ENCODE results near the gene PCBP3.

Gene PCBP3

GRCh38 chr21:45786660-45787059 lies 143.1 kb downstream of the PCBP3 start:
- DNase-seq (ENCODE audit: low spot score in 2 of 2), result no peak
- Mint-ChIP-seq H3K9me3 (no peaks in the 10 kb centered on the region), H3K36me3 (no peaks in the 10 kb centered on the region), H3K27me3 (peaks cover 11% of the 10 kb centered on the region), H3K27ac (no peak overlapping the region), H3K4me1 (no peaks in the 10 kb centered on the region), H3K4me3 (no peak overlapping the region)
- no peak for ATAC-seq (ENCODE audit: low read depth)

DNA sequence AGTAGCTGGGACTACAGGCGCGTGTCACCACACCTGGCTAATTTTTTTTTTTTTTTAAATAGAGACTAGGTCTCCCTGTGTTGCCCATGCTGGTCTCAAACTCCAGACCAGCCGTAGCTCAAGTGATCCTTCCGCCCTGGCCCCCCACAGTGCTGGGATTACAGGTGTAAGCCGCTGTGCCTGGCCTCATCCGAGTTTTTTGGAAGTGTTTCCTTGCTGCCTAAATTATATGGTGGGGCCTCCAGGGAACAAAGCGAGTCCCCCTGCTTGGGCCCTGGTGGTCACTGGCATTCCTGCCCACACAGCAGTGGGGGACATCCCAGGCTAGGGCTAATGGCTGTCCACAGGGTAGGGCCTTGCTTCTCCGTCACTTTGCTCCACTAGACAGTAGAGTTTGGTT lies 143.8 kb downstream of the PCBP3 start:
- no peak overlapping the region for H3K27ac Mint-ChIP-seq
- DNase-seq (ENCODE audit: low spot score in 2 of 2) (no peak), ATAC-seq (ENCODE audit: low read depth) (no peak)
- no peaks in the 10 kb centered on the region for H3K9me3 Mint-ChIP-seq
- peaks cover 11% of the 10 kb centered on the region for H3K27me3 Mint-ChIP-seq
- no peaks in the 10 kb centered on the region for H3K36me3 Mint-ChIP-seq
- H3K4me1 Mint-ChIP-seq, result no peaks in the 10 kb centered on the region
- H3K4me3 Mint-ChIP-seq, result no peak overlapping the region

DNA sequence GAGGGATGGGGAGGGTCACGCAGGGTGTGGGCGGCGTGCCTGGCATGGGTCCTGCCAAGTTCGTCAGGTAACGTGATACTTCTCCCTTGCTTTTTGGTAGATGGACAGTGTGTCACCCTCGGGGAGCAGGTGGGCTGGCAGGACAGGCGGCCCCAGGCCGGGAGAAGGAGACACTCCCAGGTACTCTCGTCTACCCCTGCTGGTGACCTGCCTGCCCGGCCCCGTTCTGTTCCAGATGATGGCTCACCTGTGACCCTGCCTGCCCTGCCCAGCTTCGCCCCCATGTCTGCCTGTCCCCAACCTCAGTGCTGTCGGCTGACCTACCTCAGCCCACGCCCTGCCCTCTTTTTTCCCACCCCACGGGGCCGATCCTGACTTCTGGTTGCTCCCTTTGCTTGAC lies 144.7 kb downstream of the PCBP3 start:
- no peak overlapping the region for H3K27ac Mint-ChIP-seq
- H3K4me1 Mint-ChIP-seq, result no peaks in the 10 kb centered on the region
- H3K27me3 Mint-ChIP-seq, result peaks cover 11% of the 10 kb centered on the region
- DNase-seq (ENCODE audit: low spot score in 2 of 2) (no peak), ATAC-seq (ENCODE audit: low read depth) (no peak)
- H3K4me3 Mint-ChIP-seq, result no peak overlapping the region
- H3K9me3 Mint-ChIP-seq, result no peaks in the 10 kb centered on the region
- no peaks in the 10 kb centered on the region for H3K36me3 Mint-ChIP-seq

DNA sequence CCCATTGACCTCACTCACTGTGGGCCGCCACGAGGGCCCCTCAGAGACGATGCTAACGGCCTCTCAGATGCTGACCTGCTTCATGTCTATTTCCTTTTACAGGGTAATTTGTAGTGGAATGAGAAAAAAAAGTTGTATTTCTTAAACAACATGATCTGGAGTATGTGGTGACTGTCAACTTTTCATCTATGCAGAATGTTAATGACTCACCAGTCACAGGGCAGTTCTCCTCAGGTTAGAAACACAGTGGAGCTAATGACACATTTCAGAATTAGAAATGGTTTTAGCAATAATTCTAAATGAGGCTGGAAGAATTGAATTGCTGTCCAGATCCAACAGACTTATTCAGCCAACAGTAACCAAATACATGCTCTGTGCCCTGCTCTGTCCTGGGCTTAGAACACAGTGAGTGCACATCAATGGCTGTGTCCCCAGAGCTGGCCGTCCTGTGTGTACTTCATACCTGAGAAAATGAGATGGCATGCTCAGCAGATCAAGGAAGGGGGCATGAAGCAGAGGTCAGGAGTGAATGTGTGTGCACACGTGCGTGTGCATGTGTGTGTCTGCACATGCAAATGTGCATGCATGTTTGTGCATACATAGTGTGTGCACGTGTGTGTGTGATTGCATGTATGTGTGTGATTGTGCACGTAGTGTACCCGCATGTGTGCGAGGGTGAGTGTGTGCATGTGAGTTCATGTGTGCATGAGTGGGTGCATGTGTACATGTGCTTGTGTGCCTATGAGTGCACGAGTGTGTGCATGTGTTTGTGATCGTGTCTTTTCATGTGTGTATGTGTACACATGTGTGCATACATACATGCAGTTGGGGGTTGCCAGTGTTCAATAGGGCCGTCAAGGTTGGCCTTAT lies 145.3 kb downstream of the PCBP3 start:
- peaks cover 11% of the 10 kb centered on the region for H3K27me3 Mint-ChIP-seq
- H3K27ac Mint-ChIP-seq, result no peak overlapping the region
- H3K4me1 Mint-ChIP-seq, result no peaks in the 10 kb centered on the region
- DNase-seq (ENCODE audit: low spot score in 2 of 2) (no peak), ATAC-seq (ENCODE audit: low read depth) (no peak)
- no peaks in the 10 kb centered on the region for H3K36me3 Mint-ChIP-seq
- H3K4me3 Mint-ChIP-seq, result no peak overlapping the region
- no peaks in the 10 kb centered on the region for H3K9me3 Mint-ChIP-seq

GRCh38 chr21:45790427-45790826 lies 146.9 kb downstream of the PCBP3 start:
- no peaks in the 10 kb centered on the region for H3K36me3 Mint-ChIP-seq
- ATAC-seq (ENCODE audit: low read depth) (no peak), DNase-seq (ENCODE audit: low spot score in 2 of 2) (no peak)
- H3K4me1 Mint-ChIP-seq, result no peaks in the 10 kb centered on the region
- H3K27ac Mint-ChIP-seq, result no peak overlapping the region
- no peak overlapping the region for H3K4me3 Mint-ChIP-seq
- peaks cover 11% of the 10 kb centered on the region for H3K27me3 Mint-ChIP-seq
- no peaks in the 10 kb centered on the region for H3K9me3 Mint-ChIP-seq

- peaks cover 11% of the 10 kb centered on the region for H3K27me3 Mint-ChIP-seq
- H3K9me3 Mint-ChIP-seq, result no peaks in the 10 kb centered on the region
- no peak for ATAC-seq (ENCODE audit: low read depth)
- H3K4me1 Mint-ChIP-seq, result no peaks in the 10 kb centered on the region
- DNase-seq (ENCODE audit: low spot score in 2 of 2), result no peak
- no peak overlapping the region for H3K27ac Mint-ChIP-seq
- H3K4me3 Mint-ChIP-seq, result no peak overlapping the region
- no peaks in the 10 kb centered on the region for H3K36me3 Mint-ChIP-seq
These were observed 148.3 kb downstream of the PCBP3 start for GRCh38 chr21:45791562-45792418.

- no peak overlapping the region for H3K27ac Mint-ChIP-seq
- no peak overlapping the region for H3K4me3 Mint-ChIP-seq
- no peaks in the 10 kb centered on the region for H3K9me3 Mint-ChIP-seq
- ATAC-seq (ENCODE audit: low read depth) (no peak), DNase-seq (ENCODE audit: low spot score in 2 of 2) (no peak)
- H3K27me3 Mint-ChIP-seq, result peaks cover 11% of the 10 kb centered on the region
- H3K36me3 Mint-ChIP-seq, result no peaks in the 10 kb centered on the region
- H3K4me1 Mint-ChIP-seq, result no peaks in the 10 kb centered on the region
These were observed 149.3 kb downstream of the PCBP3 start for GRCh38 chr21:45792682-45793383.

DNA sequence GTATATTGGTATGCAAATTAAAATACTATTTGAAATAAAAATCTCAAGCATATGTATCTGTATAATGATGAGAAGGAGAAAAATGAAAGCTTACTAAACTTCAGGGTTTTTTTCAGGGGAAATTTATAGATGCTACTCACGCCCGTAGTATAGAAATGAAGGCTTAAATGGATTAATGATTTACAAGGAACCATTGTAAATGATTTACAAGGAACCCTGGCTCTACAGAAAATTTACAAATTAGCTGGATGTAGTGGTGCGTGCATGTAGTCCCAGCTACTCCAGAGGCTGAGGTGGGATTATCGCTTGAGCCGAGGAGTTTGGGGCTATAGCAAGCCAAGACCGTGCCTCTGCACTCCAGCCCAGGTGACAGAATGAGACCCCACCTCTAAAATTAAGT lies 150.5 kb downstream of the PCBP3 start:
- H3K9me3 Mint-ChIP-seq, result no peaks in the 10 kb centered on the region
- no peak for ATAC-seq (ENCODE audit: low read depth)
- no peak overlapping the region for H3K27ac Mint-ChIP-seq
- peaks cover 5% of the 10 kb centered on the region for H3K27me3 Mint-ChIP-seq
- H3K36me3 Mint-ChIP-seq, result no peaks in the 10 kb centered on the region
- H3K4me1 Mint-ChIP-seq, result no peaks in the 10 kb centered on the region
- no peak overlapping the region for H3K4me3 Mint-ChIP-seq
- DNase-seq (ENCODE audit: low spot score in 2 of 2), result no peak

- H3K4me3 Mint-ChIP-seq, result no peak overlapping the region
- H3K27ac Mint-ChIP-seq, result no peak overlapping the region
- H3K4me1 Mint-ChIP-seq, result no peaks in the 10 kb centered on the region
- H3K27me3 Mint-ChIP-seq, result peaks cover 2% of the 10 kb centered on the region
- H3K36me3 Mint-ChIP-seq, result no peaks in the 10 kb centered on the region
- ATAC-seq (ENCODE audit: low read depth) (no peak), DNase-seq (ENCODE audit: low spot score in 2 of 2) (no peak)
- no peaks in the 10 kb centered on the region for H3K9me3 Mint-ChIP-seq
These were observed 152.5 kb downstream of the PCBP3 start for GRCh38 chr21:45796003-45796402.

GRCh38 chr21:45797338-45797737 lies 153.8 kb downstream of the PCBP3 start:
- Mint-ChIP-seq H3K27me3 (no peaks in the 10 kb centered on the region), H3K4me1 (no peaks in the 10 kb centered on the region), H3K36me3 (no peaks in the 10 kb centered on the region), H3K27ac (no peak overlapping the region), H3K4me3 (no peak overlapping the region), H3K9me3 (no peaks in the 10 kb centered on the region)
- DNase-seq (ENCODE audit: low spot score in 2 of 2), result no peak
- no peak for ATAC-seq (ENCODE audit: low read depth)

DNA sequence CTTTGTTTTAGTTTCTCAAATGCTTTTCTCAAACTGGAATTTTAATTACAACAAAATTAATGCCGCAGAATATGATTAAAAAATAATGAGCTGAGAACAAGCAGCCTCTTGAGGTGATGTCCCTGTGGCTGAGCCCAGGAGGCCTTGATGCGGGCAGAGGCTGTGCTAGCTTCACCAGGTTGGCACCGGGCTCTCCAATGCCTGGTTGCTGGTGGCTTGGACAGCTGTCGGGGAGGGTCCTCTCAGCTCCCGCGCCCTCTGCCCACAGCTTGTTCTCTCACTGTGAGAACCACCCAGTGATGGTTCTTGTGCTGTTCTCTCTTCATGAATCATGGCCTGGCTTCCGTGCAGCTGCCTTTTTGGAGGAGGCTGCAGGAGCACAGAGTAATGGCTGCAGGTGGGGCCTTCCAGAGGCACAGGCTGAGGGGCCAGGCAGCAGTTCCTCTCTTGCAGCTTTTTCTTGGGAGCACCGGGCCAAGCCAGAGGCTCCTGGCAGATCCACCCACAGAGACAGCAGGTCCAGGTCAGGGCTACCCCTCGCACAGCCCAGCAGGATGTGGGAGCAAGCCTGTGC lies 156.3 kb downstream of the PCBP3 start:
- H3K4me1 Mint-ChIP-seq, result no peaks in the 10 kb centered on the region
- H3K36me3 Mint-ChIP-seq, result no peaks in the 10 kb centered on the region
- no peak overlapping the region for H3K4me3 Mint-ChIP-seq
- ATAC-seq (ENCODE audit: low read depth), result no peak
- H3K27ac Mint-ChIP-seq, result no peak overlapping the region
- H3K27me3 Mint-ChIP-seq, result no peaks in the 10 kb centered on the region
- no peak for DNase-seq (ENCODE audit: low spot score in 2 of 2)
- H3K9me3 Mint-ChIP-seq, result no peaks in the 10 kb centered on the region

DNA sequence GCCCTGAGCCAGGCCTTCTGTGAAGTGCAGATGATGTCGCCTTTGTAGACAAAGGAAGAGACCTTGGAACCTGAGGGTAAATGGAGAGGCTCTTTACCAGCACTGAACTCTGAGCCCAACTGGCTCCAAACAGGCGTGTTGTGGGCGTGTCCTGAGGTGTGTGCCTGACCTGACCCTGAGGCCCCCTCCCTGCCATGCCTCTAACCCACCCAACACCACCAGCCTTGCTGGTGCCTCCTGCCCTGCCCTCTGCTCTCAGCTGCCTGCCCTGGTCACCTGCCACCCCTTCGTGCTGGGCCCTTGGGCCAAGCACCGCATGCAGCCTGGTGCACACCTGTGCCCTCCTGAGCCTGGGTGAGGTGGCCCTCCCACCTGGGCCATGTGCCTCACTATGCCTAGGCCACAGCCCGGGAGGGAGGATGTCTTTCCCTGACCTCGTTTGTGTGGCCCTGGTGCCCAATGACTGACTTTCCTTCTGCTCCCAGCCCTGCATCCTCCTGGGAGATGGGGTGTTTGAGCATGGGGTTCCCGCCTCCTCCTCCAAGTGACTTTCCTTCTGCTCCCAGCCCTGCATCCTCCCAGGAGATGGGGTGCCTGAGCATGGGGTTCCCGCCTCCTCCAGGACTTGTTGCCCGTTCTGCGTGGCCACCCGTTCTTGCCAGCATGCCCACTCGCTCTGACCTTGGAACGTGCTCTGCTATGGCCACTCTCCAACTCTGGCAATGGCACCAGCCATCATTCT lies 157.0 kb downstream of the PCBP3 start:
- no peak for DNase-seq (ENCODE audit: low spot score in 2 of 2)
- Mint-ChIP-seq H3K27me3 (no peaks in the 10 kb centered on the region), H3K36me3 (no peaks in the 10 kb centered on the region), H3K9me3 (no peaks in the 10 kb centered on the region), H3K27ac (no peak overlapping the region), H3K4me3 (no peak overlapping the region), H3K4me1 (no peaks in the 10 kb centered on the region)
- ATAC-seq (ENCODE audit: low read depth), result no peak

- Mint-ChIP-seq H3K9me3 (no peaks in the 10 kb centered on the region), H3K4me3 (no peak overlapping the region), H3K27me3 (no peaks in the 10 kb centered on the region), H3K36me3 (no peaks in the 10 kb centered on the region), H3K27ac (no peak overlapping the region), H3K4me1 (no peaks in the 10 kb centered on the region)
- ATAC-seq (ENCODE audit: low read depth) (no peak), DNase-seq (ENCODE audit: low spot score in 2 of 2) (no peak)
These were observed 157.8 kb downstream of the PCBP3 start for GRCh38 chr21:45801129-45801964.

All from memory B cell (primary cell).